PC-3 (cell line): ENCODE results near the gene GIMD1. TPM values are rescaled to one million over a fixed set of nuclear protein-coding genes. Genes with fewer than 3 reads are reported as not detected.
"Not testable (repeated sequence)": the region's sequence is repeated elsewhere in the genome, so short reads cannot be mapped to it uniquely, and the experiment has no call there.

Source experiments
- ATAC-seq: fragments of 200-7000 bp; cut with Tn5 transposase; 2 replicates; pipeline ENCODE4 v1.9.1; 2020; ENCODE audit warnings: mild to moderate bottlenecking, moderate library complexity
- BruUV-seq: library from RNA; stranded (reverse); fragments of 400-500 nt; replicated peaks from 2 replicates; lab custom pipeline; 2021; lab: Mats Ljungman, UMichigan
- CTCF ChIA-PET: fragments of 300-600 bp; sonication (Branson Sonifier 250); formaldehyde crosslinking; loops from one replicate; lab custom pipeline; 2022; ENCODE audit warnings: antibody characterized with exemption; lab: Charles Lee
- POLR2A ChIA-PET: fragments of 300-600 bp; sonication (Branson Sonifier 250); formaldehyde crosslinking; loops from one replicate; lab custom pipeline; 2022; ENCODE audit warnings: antibody characterized with exemption; ENCODE audit not compliant: unreplicated experiment; lab: Charles Lee
- DNase-seq: peaks from one replicate; pipeline ENCODE4 v3.0.0-alpha.2; 2015
- H2AFZ ChIP-seq: fragments of 300-600 bp; sonication (generic); 2 replicates; pipeline ENCODE4 v1.6.0; 2016; ENCODE audit warnings: antibody characterized with exemption, low read length
- H3F3A ChIP-seq: fragments of 300-600 bp; sonication (generic); one replicate; pipeline ENCODE4 v1.6.0; 2017; ENCODE audit warnings: antibody characterized with exemption, low read length, control low read depth, mild to moderate bottlenecking; ENCODE audit not compliant: unreplicated experiment
- H3K27ac ChIP-seq: fragments of 300-600 bp; sonication (generic); 2 replicates; pipeline ENCODE4 v1.5.1; 2016; ENCODE audit warnings: mild to moderate bottlenecking, low read length
- H3K27me3 ChIP-seq: fragments of 300-600 bp; sonication (generic); 2 replicates; pipeline ENCODE4 v1.6.1; 2016; ENCODE audit warnings: low read length, mixed read lengths
- H3K36me3 ChIP-seq: fragments of 300-600 bp; sonication (generic); 2 replicates; pipeline ENCODE4 v1.6.1; 2016; ENCODE audit warnings: low read depth, mixed run types, low read length, mixed read lengths
- H3K4me1 ChIP-seq: fragments of 300-600 bp; sonication (generic); 2 replicates; pipeline ENCODE4 v1.5.1; 2016; ENCODE audit warnings: low read length; ENCODE audit not compliant: insufficient read depth
- H3K4me2 ChIP-seq: fragments of 300-600 bp; sonication (generic); 2 replicates; pipeline ENCODE4 v1.6.0; 2016; ENCODE audit warnings: low read length
- H3K4me3 ChIP-seq: fragments of 300-600 bp; sonication (generic); 2 replicates; pipeline ENCODE4 v1.5.1; 2016; ENCODE audit warnings: mild to moderate bottlenecking, low read length, mixed read lengths
- H3K79me2 ChIP-seq: fragments of 300-600 bp; sonication (generic); 2 replicates; pipeline ENCODE4 v1.6.1; 2017; ENCODE audit warnings: low read length, mixed read lengths
- H3K9ac ChIP-seq: fragments of 300-600 bp; sonication (generic); 2 replicates; pipeline ENCODE4 v1.6.0; 2016; ENCODE audit warnings: mild to moderate bottlenecking, low read length
- H3K9me2 ChIP-seq: fragments of 300-600 bp; sonication (generic); replicated peaks from 2 replicates; pipeline ENCODE4 v1.6.1; 2016; ENCODE audit warnings: mixed run types, low read length, mixed read lengths
- H3K9me3 ChIP-seq: fragments of 300-600 bp; sonication (generic); 2 replicates; pipeline ENCODE4 v1.6.1; 2016; ENCODE audit warnings: low read length, mixed read lengths
- H4K20me1 ChIP-seq: fragments of 300-600 bp; sonication (generic); 2 replicates; pipeline ENCODE4 v1.6.1; 2016; ENCODE audit warnings: low read length, mixed read lengths
- CTCF ChIP-seq: fragments of 300-600 bp; sonication (generic); conservative IDR thresholded peaks from 2 replicates; pipeline ENCODE4 v1.5.1; 2017; ENCODE audit warnings: antibody characterized with exemption, low read depth, mild to moderate bottlenecking, low read length
- EZH2 ChIP-seq: fragments of 300-600 bp; sonication (generic); IDR thresholded peaks from one replicate; pipeline ENCODE4 v1.6.1; 2017; ENCODE audit warnings: antibody characterized with exemption, mild to moderate bottlenecking, low read length; ENCODE audit not compliant: unreplicated experiment
- EZH2phosphoT487 ChIP-seq: fragments of 300-600 bp; sonication (generic); IDR thresholded peaks from 2 replicates; pipeline ENCODE4 v1.6.1; 2018; ENCODE audit warnings: mild to moderate bottlenecking, antibody characterized with exemption, low read length, borderline replicate concordance
- intact Hi-C: fragments of 100-400 bp; cut with micrococcal nuclease; formaldehyde crosslinking; loops from 2 replicates; pipeline ENCODE4 v1.9.0; 2023
- total RNA-seq: library from RNA; depleted of rRNA; stranded (reverse); fragments of >200 nt; gene quantifications from 2 replicates; pipeline ENCODE4 v1.2.3, GENCODE V29; 2014

GIMD1 gene
- total RNA-seq, 1 experiment from 2014 or later = 0.22 TPM

GRCh38 chr4:106401157-106401556 is 32.6 kb upstream of the GIMD1 start:
- no TSS peak for BruUV-seq
- Histone ChIP-seq H3K9me2 (no peaks in the 10 kb centered on the region), H3K4me2 (no peak overlapping the region), H3F3A (no peaks in the 10 kb centered on the region), H3K27me3 (no peaks in the 10 kb centered on the region), H3K27ac (no peak overlapping the region), H3K4me1 (no peaks in the 10 kb centered on the region), H3K9me3 (no peaks in the 10 kb centered on the region), H3K79me2 (no peaks in the 10 kb centered on the region), H3K9ac (no peak overlapping the region), H3K4me3 (no peak overlapping the region), H2AFZ (no peak overlapping the region), H4K20me1 (no peaks in the 10 kb centered on the region), H3K36me3 (no peaks in the 10 kb centered on the region)
- no peak for DNase-seq
- CTCF ChIA-PET = no interaction called here
- POLR2A ChIA-PET = no interaction called here
- no peak for TF ChIP-seq CTCF
- intact Hi-C loops = no loop called here
- ATAC-seq = no peak

- H3K9me3 ChIP-seq, H4K20me1 ChIP-seq, ATAC-seq, BruUV-seq, H3K79me2 ChIP-seq, H3K4me2 ChIP-seq, H2AFZ ChIP-seq, H3K9ac ChIP-seq, DNase-seq, H3K4me3 ChIP-seq, H3K27me3 ChIP-seq, H3K27ac ChIP-seq, intact Hi-C loops, H3K9me2 ChIP-seq, H3K4me1 ChIP-seq, CTCF ChIA-PET, H3K36me3 ChIP-seq, POLR2A ChIA-PET, H3F3A ChIP-seq: not testable (repeated sequence)
Measured at GRCh38 chr4:106398898-106399297, 30.3 kb upstream of the GIMD1 start.

- H3K36me3 ChIP-seq = no peaks in the 10 kb centered on the region
- no peaks in the 10 kb centered on the region for H4K20me1 ChIP-seq
- DNase-seq (no peak), ATAC-seq (no peak)
- no peaks in the 10 kb centered on the region for H3K9me2 ChIP-seq
- intact Hi-C loops = no loop called here
- no peaks in the 10 kb centered on the region for H3K27me3 ChIP-seq
- ChIA-PET CTCF (no interaction called here), POLR2A (no interaction called here)
- TF ChIP-seq CTCF (no peak), EZH2phosphoT487 (no peak), EZH2 (no peak)
- no peak overlapping the region for H2AFZ ChIP-seq
- H3K9ac ChIP-seq = no peak overlapping the region
- H3K9me3 ChIP-seq = 0 out of 2 replicates have a peak, but pooled peaks cover 3% of the 10 kb centered on the region
- BruUV-seq = no TSS peak
- no peaks in the 10 kb centered on the region for H3K4me1 ChIP-seq
- no peaks in the 10 kb centered on the region for H3K79me2 ChIP-seq
- no peak overlapping the region for H3K4me3 ChIP-seq
- H3K27ac ChIP-seq = no peak overlapping the region
- no peak overlapping the region for H3K4me2 ChIP-seq
- H3F3A ChIP-seq = no peaks in the 10 kb centered on the region
Measured at GRCh38 chr4:106395582-106395981, 27.0 kb upstream of the GIMD1 start.
